ENCODE measurements around the gene SNRNP200. TPM values are rescaled to one million over a fixed set of nuclear protein-coding genes. Genes with fewer than 3 reads are reported as not detected.

The SNRNP200 gene
- total RNA-seq, 1 donor from 2014 or later: 191 TPM

DNA sequence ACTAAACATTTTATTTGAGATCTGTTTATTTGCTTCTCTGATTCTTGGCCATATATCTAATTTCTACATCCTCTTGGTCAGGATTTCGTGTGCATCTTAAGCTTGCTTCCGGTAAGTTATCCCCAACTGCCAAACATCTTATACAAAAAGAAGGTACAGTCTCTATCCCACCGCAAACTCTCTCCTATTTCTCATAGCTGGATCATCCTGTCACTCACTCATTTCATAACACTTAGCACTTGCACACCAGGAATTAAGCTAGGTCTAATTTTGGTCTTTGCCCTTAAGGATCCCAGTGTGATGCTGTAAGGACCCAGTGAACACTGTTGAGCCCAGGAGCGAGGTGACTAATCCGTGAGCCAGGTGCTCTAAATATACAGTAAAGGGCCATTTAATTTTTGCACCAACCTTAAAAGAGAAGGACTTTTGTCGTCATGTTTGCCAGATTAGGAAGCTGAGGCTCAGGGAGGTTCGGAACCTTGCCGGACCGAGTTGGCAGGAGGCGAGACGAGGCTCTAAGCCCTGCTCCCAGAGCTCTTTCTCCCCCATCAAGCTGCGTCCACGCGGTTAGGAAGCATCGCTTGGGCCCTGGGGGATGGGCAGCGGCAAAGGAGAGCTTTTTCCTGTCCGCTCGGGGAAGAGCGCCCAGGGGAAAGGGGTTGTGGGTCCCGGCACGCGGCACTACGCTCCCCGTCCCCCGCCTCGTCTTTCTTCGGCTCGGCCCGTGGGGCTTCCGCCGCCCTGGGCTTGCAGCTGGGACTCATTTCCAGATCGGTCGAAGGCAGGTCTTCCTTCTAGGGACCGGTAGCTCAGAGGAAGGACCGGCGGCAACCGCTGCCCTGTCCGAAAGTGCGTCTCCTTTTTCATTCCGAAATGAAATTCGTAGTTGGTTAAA, 15.6 kb upstream of the SNRNP200 start:
- peak overlapping the region; percentile 86 for H3K27ac Mint-ChIP-seq
- H3K36me3 Mint-ChIP-seq (ENCODE audit: low read depth): peaks cover 26% of the 10 kb centered on the region
- H3K27me3 Mint-ChIP-seq (ENCODE audit: low read depth): no peaks in the 10 kb centered on the region
- intact Hi-C loops (cut with micrococcal nuclease): loop anchor here (1.0 to 10.0 kb wide), 4 partner anchors 16 to 216 kb away; partner anchors contain the start of genes ARID5A, DUSP2, SNRNP200 and STARD7
- DNase-seq (ENCODE audit: low spot score): no peak
- peaks cover 54% of the 10 kb centered on the region for H3K4me1 Mint-ChIP-seq (ENCODE audit: low read depth)
- no peaks in the 10 kb centered on the region for H3K9me3 Mint-ChIP-seq
- H3K4me3 Mint-ChIP-seq (ENCODE audit: low read depth): peak overlapping the region; percentile 88

- no peak for DNase-seq (ENCODE audit: low spot score)
- Mint-ChIP-seq H3K27me3 (ENCODE audit: low read depth) (no peaks in the 10 kb centered on the region), H3K36me3 (ENCODE audit: low read depth) (peaks cover 22% of the 10 kb centered on the region), H3K27ac (peak overlapping the region; percentile 86), H3K9me3 (no peaks in the 10 kb centered on the region), H3K4me1 (ENCODE audit: low read depth) (peaks cover 56% of the 10 kb centered on the region), H3K4me3 (ENCODE audit: low read depth) (peak overlapping the region; percentile 88)
- intact Hi-C loops (cut with micrococcal nuclease): loop anchor here (5.0 to 10.0 kb wide), 3 partner anchors 116 to 217 kb away; partner anchors contain the start of genes ARID5A, DUSP2 and STARD7
Measured at GRCh38 chr2:96320326-96320725, 15.0 kb upstream of the SNRNP200 start.

GRCh38 chr2:96319396-96319795, 14.1 kb upstream of the SNRNP200 start:
- Mint-ChIP-seq H3K4me3 (ENCODE audit: low read depth) (peak overlapping the region; percentile 64), H3K9me3 (no peaks in the 10 kb centered on the region), H3K27me3 (ENCODE audit: low read depth) (no peaks in the 10 kb centered on the region), H3K36me3 (ENCODE audit: low read depth) (peaks cover 26% of the 10 kb centered on the region), H3K27ac (peak overlapping the region; percentile 11), H3K4me1 (ENCODE audit: low read depth) (peaks cover 58% of the 10 kb centered on the region)
- intact Hi-C loops (cut with micrococcal nuclease): no loop called here
- no peak for DNase-seq (ENCODE audit: low spot score)

DNA sequence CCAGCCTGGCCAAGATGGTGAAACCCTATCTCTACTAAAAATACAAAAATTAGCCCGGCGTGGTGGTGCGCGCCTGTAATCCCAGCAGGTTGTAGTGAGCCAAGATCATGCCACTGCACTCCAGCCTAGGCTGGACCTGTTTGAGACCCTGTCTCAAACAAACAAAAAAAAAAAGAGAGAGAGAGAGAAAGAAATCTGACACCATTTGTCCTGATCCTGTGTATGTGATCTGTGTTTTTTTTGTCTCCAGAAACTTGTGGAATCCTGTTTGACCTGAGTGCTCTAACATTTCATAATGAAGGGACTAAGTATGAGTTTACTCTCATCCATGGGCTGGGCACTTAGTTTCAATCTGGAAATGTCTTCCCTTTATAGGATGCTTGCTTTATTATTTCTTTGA, 13.4 kb upstream of the SNRNP200 start:
- H3K4me1 Mint-ChIP-seq (ENCODE audit: low read depth): peaks cover 52% of the 10 kb centered on the region
- H3K9me3 Mint-ChIP-seq: no peaks in the 10 kb centered on the region
- H3K27me3 Mint-ChIP-seq (ENCODE audit: low read depth): no peaks in the 10 kb centered on the region
- H3K36me3 Mint-ChIP-seq (ENCODE audit: low read depth): peaks cover 26% of the 10 kb centered on the region
- DNase-seq (ENCODE audit: low spot score): no peak
- intact Hi-C loops (cut with micrococcal nuclease): no loop called here
- peak overlapping the region; percentile 64 for H3K4me3 Mint-ChIP-seq (ENCODE audit: low read depth)
- H3K27ac Mint-ChIP-seq: peak overlapping the region; percentile 11

DNA sequence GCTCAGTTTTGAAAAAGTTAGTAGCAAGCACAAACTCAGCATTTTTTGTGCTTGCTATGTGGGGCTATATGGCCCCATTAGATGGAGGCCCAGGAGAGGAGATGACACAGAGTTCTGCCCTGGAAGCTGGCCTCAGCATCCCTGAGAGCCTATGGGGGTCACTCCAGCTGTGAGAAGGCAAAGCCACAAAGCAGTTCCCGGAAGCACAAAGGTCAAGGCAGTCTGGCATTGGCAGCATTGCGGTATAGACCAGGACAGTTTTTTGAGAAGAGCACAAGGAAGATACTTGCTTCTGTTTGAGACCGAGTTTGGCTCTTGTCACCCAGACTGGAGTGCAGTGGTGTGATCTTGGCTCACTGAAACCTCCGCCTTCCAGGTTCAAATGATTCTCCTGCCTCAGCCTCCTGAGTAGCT, 12.2 kb upstream of the SNRNP200 start:
- Mint-ChIP-seq H3K9me3 (no peaks in the 10 kb centered on the region), H3K4me3 (ENCODE audit: low read depth) (peak overlapping the region; percentile 60), H3K4me1 (ENCODE audit: low read depth) (peaks cover 45% of the 10 kb centered on the region), H3K27me3 (ENCODE audit: low read depth) (no peaks in the 10 kb centered on the region), H3K36me3 (ENCODE audit: low read depth) (peaks cover 26% of the 10 kb centered on the region), H3K27ac (no peak overlapping the region)
- no peak for DNase-seq (ENCODE audit: low spot score)
- intact Hi-C loops (cut with micrococcal nuclease): no loop called here

DNA sequence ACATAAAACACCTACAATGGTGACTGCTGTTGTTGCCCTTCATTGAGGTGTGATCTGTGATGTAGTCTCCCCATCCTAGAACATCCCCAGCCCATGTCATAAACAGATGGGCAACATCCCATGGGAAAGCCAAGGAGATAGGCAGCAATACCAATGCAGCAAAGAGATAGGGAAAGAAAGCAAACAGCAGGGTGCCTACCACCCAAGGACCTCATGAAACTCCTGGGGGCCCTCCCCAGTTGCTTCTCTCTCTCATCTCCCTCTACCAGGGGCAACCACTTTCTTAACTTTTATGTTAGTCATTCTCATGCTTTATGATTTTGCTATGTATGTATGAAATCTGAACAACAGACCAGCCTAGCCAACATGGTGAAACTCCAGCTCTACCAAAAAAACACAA, 11.7 kb upstream of the SNRNP200 start:
- H3K36me3 Mint-ChIP-seq (ENCODE audit: low read depth): peaks cover 26% of the 10 kb centered on the region
- H3K4me3 Mint-ChIP-seq (ENCODE audit: low read depth): no peak overlapping the region
- DNase-seq (ENCODE audit: low spot score): no peak
- no peaks in the 10 kb centered on the region for H3K9me3 Mint-ChIP-seq
- H3K27ac Mint-ChIP-seq: no peak overlapping the region
- intact Hi-C loops (cut with micrococcal nuclease): no loop called here
- peaks cover 46% of the 10 kb centered on the region for H3K4me1 Mint-ChIP-seq (ENCODE audit: low read depth)
- H3K27me3 Mint-ChIP-seq (ENCODE audit: low read depth): no peaks in the 10 kb centered on the region

GRCh38 chr2:96315400-96316071, 10.2 kb upstream of the SNRNP200 start:
- Mint-ChIP-seq H3K9me3 (no peaks in the 10 kb centered on the region), H3K27ac (peak overlapping the region; percentile 82), H3K36me3 (ENCODE audit: low read depth) (peaks cover 26% of the 10 kb centered on the region), H3K4me3 (ENCODE audit: low read depth) (peak overlapping the region; percentile 54), H3K27me3 (ENCODE audit: low read depth) (no peaks in the 10 kb centered on the region), H3K4me1 (ENCODE audit: low read depth) (peaks cover 46% of the 10 kb centered on the region)
- intact Hi-C loops (cut with micrococcal nuclease): no loop called here
- DNase-seq (ENCODE audit: low spot score): no peak

DNA sequence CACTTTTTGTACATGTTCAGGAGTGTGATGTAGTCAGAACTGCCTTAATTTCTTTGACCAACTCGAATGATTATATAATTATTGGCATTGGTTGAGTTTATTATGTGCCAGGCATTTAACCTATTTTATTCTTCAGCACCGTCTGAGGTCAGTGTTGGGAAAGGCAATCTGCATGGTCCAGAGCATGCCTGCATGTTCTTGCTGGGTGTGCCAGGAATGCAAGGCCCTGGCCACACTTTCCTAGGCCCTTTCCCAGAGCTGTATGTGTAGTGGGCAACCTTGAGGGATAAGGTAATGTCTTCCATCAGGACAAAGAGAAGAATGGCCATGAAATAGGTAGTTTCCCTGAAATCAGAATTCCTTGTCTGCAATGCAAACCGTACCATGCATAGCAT, 9.7 kb upstream of the SNRNP200 start:
- no peaks in the 10 kb centered on the region for H3K9me3 Mint-ChIP-seq
- peak overlapping the region; percentile 54 for H3K4me3 Mint-ChIP-seq (ENCODE audit: low read depth)
- peak overlapping the region; percentile 82 for H3K27ac Mint-ChIP-seq
- peaks cover 45% of the 10 kb centered on the region for H3K4me1 Mint-ChIP-seq (ENCODE audit: low read depth)
- H3K36me3 Mint-ChIP-seq (ENCODE audit: low read depth): peaks cover 29% of the 10 kb centered on the region
- intact Hi-C loops (cut with micrococcal nuclease): no loop called here
- H3K27me3 Mint-ChIP-seq (ENCODE audit: low read depth): no peaks in the 10 kb centered on the region
- no peak for DNase-seq (ENCODE audit: low spot score)

GRCh38 chr2:96308248-96308647, 2.9 kb upstream of the SNRNP200 start:
- no peaks in the 10 kb centered on the region for H3K9me3 Mint-ChIP-seq
- intact Hi-C loops (cut with micrococcal nuclease): no loop called here
- DNase-seq (ENCODE audit: low spot score): no peak
- H3K4me1 Mint-ChIP-seq (ENCODE audit: low read depth): peaks cover 36% of the 10 kb centered on the region
- H3K27me3 Mint-ChIP-seq (ENCODE audit: low read depth): no peaks in the 10 kb centered on the region
- H3K36me3 Mint-ChIP-seq (ENCODE audit: low read depth): peaks cover 40% of the 10 kb centered on the region
- no peak overlapping the region for H3K27ac Mint-ChIP-seq
- H3K4me3 Mint-ChIP-seq (ENCODE audit: low read depth): no peak overlapping the region

DNA sequence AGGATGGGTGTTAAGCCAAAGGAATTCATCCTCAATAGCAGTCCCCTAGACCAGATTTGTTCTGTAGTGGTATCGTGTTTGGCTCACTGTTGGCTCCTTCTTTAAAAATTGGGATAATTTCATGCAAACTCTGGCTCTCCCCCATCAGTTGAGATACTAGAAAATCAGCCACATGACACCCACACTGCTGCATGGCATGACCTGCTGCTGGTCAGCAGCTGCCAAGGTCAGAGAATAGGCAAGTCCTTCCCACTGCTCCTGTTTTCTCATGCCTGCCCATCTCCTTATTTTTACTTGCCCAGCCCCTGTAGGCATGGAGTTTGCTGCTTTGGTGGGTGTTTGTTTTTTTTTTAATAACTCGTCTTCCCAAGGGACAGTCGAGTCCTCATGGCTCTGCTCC, 1.0 kb upstream of the SNRNP200 start:
- peaks cover 56% of the 10 kb centered on the region for H3K36me3 Mint-ChIP-seq (ENCODE audit: low read depth)
- no peaks in the 10 kb centered on the region for H3K9me3 Mint-ChIP-seq
- no peak for DNase-seq (ENCODE audit: low spot score)
- peak overlapping the region; percentile 95 for H3K4me3 Mint-ChIP-seq (ENCODE audit: low read depth)
- peaks cover 41% of the 10 kb centered on the region for H3K4me1 Mint-ChIP-seq (ENCODE audit: low read depth)
- H3K27me3 Mint-ChIP-seq (ENCODE audit: low read depth): no peaks in the 10 kb centered on the region
- intact Hi-C loops (cut with micrococcal nuclease): no loop called here
- peak overlapping the region; percentile 94 for H3K27ac Mint-ChIP-seq

- peak overlapping the region; percentile 94 for H3K27ac Mint-ChIP-seq
- intact Hi-C loops (cut with micrococcal nuclease): loop anchor here (1.0 kb wide), 4 partner anchors 15 to 40 kb away; partner anchors contain the start of genes CIAO1 and NCAPH
- no peaks in the 10 kb centered on the region for H3K27me3 Mint-ChIP-seq (ENCODE audit: low read depth)
- DNase-seq (ENCODE audit: low spot score): no peak
- no peaks in the 10 kb centered on the region for H3K9me3 Mint-ChIP-seq
- H3K4me1 Mint-ChIP-seq (ENCODE audit: low read depth): peaks cover 44% of the 10 kb centered on the region
- peak overlapping the region; percentile 95 for H3K4me3 Mint-ChIP-seq (ENCODE audit: low read depth)
- peaks cover 61% of the 10 kb centered on the region for H3K36me3 Mint-ChIP-seq (ENCODE audit: low read depth)
Measured at GRCh38 chr2:96305979-96306308, 598 bp upstream of the SNRNP200 start.

GRCh38 chr2:96304606-96305005, 740 bp downstream of the SNRNP200 start:
- H3K36me3 Mint-ChIP-seq (ENCODE audit: low read depth): peaks cover 65% of the 10 kb centered on the region
- H3K27me3 Mint-ChIP-seq (ENCODE audit: low read depth): no peaks in the 10 kb centered on the region
- H3K9me3 Mint-ChIP-seq: no peaks in the 10 kb centered on the region
- peak overlapping the region; percentile 95 for H3K4me3 Mint-ChIP-seq (ENCODE audit: low read depth)
- peak overlapping the region; percentile 73 for H3K27ac Mint-ChIP-seq
- no peak for DNase-seq (ENCODE audit: low spot score)
- H3K4me1 Mint-ChIP-seq (ENCODE audit: low read depth): peaks cover 41% of the 10 kb centered on the region
- intact Hi-C loops (cut with micrococcal nuclease): loop anchor here (1.0 kb wide), 4 partner anchors 17 to 40 kb away; partner anchors contain the start of genes CIAO1 and NCAPH

DNA sequence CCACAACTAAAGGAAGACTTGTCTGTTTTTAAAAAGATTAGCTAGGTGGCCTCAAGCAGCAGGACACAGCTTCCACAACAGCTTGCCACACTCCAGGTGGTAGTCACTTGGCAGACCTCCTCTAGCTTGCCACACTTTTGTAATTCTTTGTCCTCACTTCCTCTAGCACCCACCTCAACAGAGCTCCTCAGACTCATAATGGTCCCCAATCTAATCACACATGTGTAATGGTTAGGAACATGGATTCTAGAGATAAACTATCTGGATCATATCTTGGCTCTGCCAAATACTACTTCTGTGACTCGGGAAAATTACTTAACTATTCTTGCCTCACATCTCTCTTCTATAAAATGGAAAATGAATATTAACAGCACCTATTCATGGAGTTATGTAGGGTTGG, 3.5 kb downstream of the SNRNP200 start:
- no peaks in the 10 kb centered on the region for H3K9me3 Mint-ChIP-seq
- H3K4me3 Mint-ChIP-seq (ENCODE audit: low read depth): no peak overlapping the region
- intact Hi-C loops (cut with micrococcal nuclease): no loop called here
- H3K36me3 Mint-ChIP-seq (ENCODE audit: low read depth): peaks cover 84% of the 10 kb centered on the region
- H3K4me1 Mint-ChIP-seq (ENCODE audit: low read depth): peaks cover 41% of the 10 kb centered on the region
- H3K27ac Mint-ChIP-seq: no peak overlapping the region
- DNase-seq (ENCODE audit: low spot score): no peak
- H3K27me3 Mint-ChIP-seq (ENCODE audit: low read depth): no peaks in the 10 kb centered on the region

Measured in activated T-helper 2 cell treated with anti-CD3 and anti-CD28 coated beads, Interferon-gamma antibody, Interleukin-2, Interleukin-4, amounts not matched to agents 10 μg/mL and 5 μg/mL and 100 μg/mL, durations not matched to agents 14 hours and 24 hours and 36 hours (primary cell).